ENCODE results near the gene ATRX. TPM values are rescaled to one million over a fixed set of nuclear protein-coding genes. Genes with fewer than 3 reads are reported as not detected.

ATRX gene
- total and polyA plus RNA-seq, 2 donors (not counting 1 experiment from before 2014, with no cell fraction given): 19.3 to 173 TPM

DNA sequence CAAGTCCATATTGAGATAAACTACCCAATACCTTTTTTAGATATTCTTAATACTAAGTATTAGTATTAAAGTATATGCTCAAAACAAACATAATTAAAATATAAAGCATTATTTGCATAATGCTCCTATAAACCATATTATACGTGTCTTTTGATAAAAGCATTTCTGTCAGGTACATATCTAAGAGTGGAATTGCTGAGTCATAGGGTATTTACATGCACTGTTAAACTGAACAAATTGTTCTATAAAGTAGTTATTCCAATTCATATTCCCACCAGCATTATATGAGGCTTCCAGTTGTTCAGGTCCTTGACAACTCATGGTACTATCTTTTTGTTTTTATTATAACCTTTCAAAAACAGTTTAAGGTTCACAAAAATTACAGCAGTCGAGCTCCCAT lies 224.6 kb downstream of the ATRX start:
- ATAC-seq (ENCODE audit: low read depth) (no peak), DNase-seq (no peak)
- no peak for TF ChIP-seq EZH2 (IDR thresholded peaks at IDR 0.05; ENCODE audit: borderline replicate concordance, insufficient read depth, low read depth, low read length, poor library complexity, severe bottlenecking)
- TF ChIP-seq, protein P1, sequence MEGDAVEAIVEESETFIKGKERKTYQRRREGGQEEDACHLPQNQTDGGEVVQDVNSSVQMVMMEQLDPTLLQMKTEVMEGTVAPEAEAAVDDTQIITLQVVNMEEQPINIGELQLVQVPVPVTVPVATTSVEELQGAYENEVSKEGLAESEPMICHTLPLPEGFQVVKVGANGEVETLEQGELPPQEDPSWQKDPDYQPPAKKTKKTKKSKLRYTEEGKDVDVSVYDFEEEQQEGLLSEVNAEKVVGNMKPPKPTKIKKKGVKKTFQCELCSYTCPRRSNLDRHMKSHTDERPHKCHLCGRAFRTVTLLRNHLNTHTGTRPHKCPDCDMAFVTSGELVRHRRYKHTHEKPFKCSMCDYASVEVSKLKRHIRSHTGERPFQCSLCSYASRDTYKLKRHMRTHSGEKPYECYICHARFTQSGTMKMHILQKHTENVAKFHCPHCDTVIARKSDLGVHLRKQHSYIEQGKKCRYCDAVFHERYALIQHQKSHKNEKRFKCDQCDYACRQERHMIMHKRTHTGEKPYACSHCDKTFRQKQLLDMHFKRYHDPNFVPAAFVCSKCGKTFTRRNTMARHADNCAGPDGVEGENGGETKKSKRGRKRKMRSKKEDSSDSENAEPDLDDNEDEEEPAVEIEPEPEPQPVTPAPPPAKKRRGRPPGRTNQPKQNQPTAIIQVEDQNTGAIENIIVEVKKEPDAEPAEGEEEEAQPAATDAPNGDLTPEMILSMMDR (IDR thresholded peaks at IDR 0.05): no peak
- Histone ChIP-seq H3K4me2 (replicated peaks; ENCODE audit: low read depth, low read length, poor library complexity, severe bottlenecking) (no peak overlapping the region), H4K20me1 (ENCODE audit: control insufficient read depth, insufficient read depth, low read length, poor library complexity, severe bottlenecking) (no peaks in the 10 kb centered on the region), H3K36me3 (replicated peaks in 1 of 2; ENCODE audit: control extremely low read depth in 1 of 2, control insufficient read depth in 1 of 2, extremely low read depth in 1 of 2, insufficient read depth in 2 of 2, low read length in 1 of 2) (peaks cover 0 to 19% of the 10 kb centered on the region in 2 experiments), H2AFZ (ENCODE audit: insufficient read depth, low read depth, low read length, poor library complexity, severe bottlenecking) (no peak overlapping the region), H3K4me3 (ENCODE audit: control extremely low read depth in 1 of 5, extremely low read depth in 1 of 5, insufficient read depth in 1 of 5, low read depth in 2 of 5, low read length in 4 of 5) (no peak overlapping the region), H3K9me3 (ENCODE audit: control extremely low read depth in 1 of 3, control insufficient read depth in 2 of 3, insufficient read depth in 1 of 3, low read length in 2 of 3) (peaks cover 0 to 3% (median 0%) of the 10 kb centered on the region in 3 donors), H3K9ac (ENCODE audit: low read length) (no peak overlapping the region), H3K27me3 (replicated peaks in 1 of 4; ENCODE audit: control extremely low read depth in 1 of 4, control insufficient read depth in 3 of 4, insufficient read depth in 4 of 4, low read length in 3 of 4) (no peaks in the 10 kb centered on the region), H3K27ac (ENCODE audit: low read length in 2 of 2) (no peak overlapping the region), H3K79me2 (ENCODE audit: control insufficient read depth, insufficient read depth, low read length) (no peaks in the 10 kb centered on the region), H3K4me1 (ENCODE audit: control insufficient read depth in 2 of 2, insufficient read depth in 2 of 2, low read length in 2 of 2) (no peaks in the 10 kb centered on the region)
- POLR2A ChIA-PET: no interaction called here
- intact Hi-C loops (cut with micrococcal nuclease): no loop called here
- Mint-ChIP-seq H3K4me3 (no peak overlapping the region), H3K27ac (no peak overlapping the region), H3K27me3 (no peaks in the 10 kb centered on the region), H3K9me3 (ENCODE audit: insufficient read depth) (no peaks in the 10 kb centered on the region), H3K4me1 (no peaks in the 10 kb centered on the region)
- WGBS (ENCODE audit: insufficient coverage): no CpG with 5 or more reads among the region's 2 CpGs
- CTCF ChIA-PET: no interaction called here

DNA sequence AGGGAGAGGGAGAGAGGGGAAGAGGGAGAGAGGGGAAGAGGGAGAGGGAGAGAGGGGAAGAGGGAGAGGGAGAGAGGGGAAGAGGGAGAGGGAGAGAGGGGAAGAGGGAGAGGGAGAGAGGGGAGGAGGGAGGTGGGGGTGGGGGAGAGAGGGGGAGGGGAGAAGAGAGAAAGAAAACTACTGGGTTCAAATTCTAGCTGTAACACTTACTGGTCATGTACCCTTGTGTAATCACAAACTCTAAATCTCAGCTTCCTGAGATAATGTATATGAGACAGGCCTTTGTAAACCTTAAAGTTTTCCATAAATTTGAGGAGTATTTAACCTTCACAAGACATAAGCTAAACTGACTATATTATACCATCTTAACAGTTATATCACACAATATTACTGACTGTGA lies 229.7 kb downstream of the ATRX start:
- Mint-ChIP-seq H3K4me3 (no peak overlapping the region), H3K27ac (no peak overlapping the region), H3K4me1 (no peaks in the 10 kb centered on the region), H3K27me3 (no peaks in the 10 kb centered on the region), H3K9me3 (ENCODE audit: insufficient read depth) (no peaks in the 10 kb centered on the region)
- Histone ChIP-seq H3K4me3 (ENCODE audit: control extremely low read depth in 1 of 5, extremely low read depth in 1 of 5, insufficient read depth in 1 of 5, low read depth in 2 of 5, low read length in 4 of 5) (no peak overlapping the region), H3K36me3 (replicated peaks in 1 of 2; ENCODE audit: control extremely low read depth in 1 of 2, control insufficient read depth in 1 of 2, extremely low read depth in 1 of 2, insufficient read depth in 2 of 2, low read length in 1 of 2) (peaks cover 0 to 14% of the 10 kb centered on the region in 2 experiments), H2AFZ (ENCODE audit: insufficient read depth, low read depth, low read length, poor library complexity, severe bottlenecking) (no peak overlapping the region), H3K4me1 (ENCODE audit: control insufficient read depth in 2 of 2, insufficient read depth in 2 of 2, low read length in 2 of 2) (no peaks in the 10 kb centered on the region), H3K79me2 (ENCODE audit: control insufficient read depth, insufficient read depth, low read length) (peaks cover 4% of the 10 kb centered on the region), H3K27ac (ENCODE audit: low read length in 2 of 2) (no peak overlapping the region), H3K9me3 (ENCODE audit: control extremely low read depth in 1 of 3, control insufficient read depth in 2 of 3, insufficient read depth in 1 of 3, low read length in 2 of 3) (no peaks in the 10 kb centered on the region), H4K20me1 (ENCODE audit: control insufficient read depth, insufficient read depth, low read length, poor library complexity, severe bottlenecking) (no peaks in the 10 kb centered on the region), H3K4me2 (replicated peaks; ENCODE audit: low read depth, low read length, poor library complexity, severe bottlenecking) (no peak overlapping the region), H3K27me3 (replicated peaks in 1 of 4; ENCODE audit: control extremely low read depth in 1 of 4, control insufficient read depth in 3 of 4, insufficient read depth in 4 of 4, low read length in 3 of 4) (no peaks in the 10 kb centered on the region), H3K9ac (ENCODE audit: low read length) (no peak overlapping the region)
- POLR2A ChIA-PET: no interaction called here
- ATAC-seq (ENCODE audit: low read depth): no peak
- no peak for TF ChIP-seq EZH2 (IDR thresholded peaks at IDR 0.05; ENCODE audit: borderline replicate concordance, insufficient read depth, low read depth, low read length, poor library complexity, severe bottlenecking)
- TF ChIP-seq, protein P1 (IDR thresholded peaks at IDR 0.05): no peak
- CTCF ChIA-PET: no interaction called here
- no peak for DNase-seq
- intact Hi-C loops (cut with micrococcal nuclease): no loop called here

Measured in B cell (primary cell).